Stimulated activated memory B cell treated with anti-CD40 and anti-IgM and Interleukin-4, amounts not matched to agents 10 μg/mL and 1 μg/mL and 100 μg/mL, for 72 hours (primary cell): Measurements from ENCODE around the gene RNU1-3.
"Not testable (repeated sequence)": the region's sequence is repeated elsewhere in the genome, so short reads cannot be mapped to it uniquely, and the experiment has no call there.

ENCODE experiments used
- ATAC-seq: fragments of 150-1000 bp; cut with Tn5 transposase; 2 replicates; pipeline ENCODE4 v1.10.0; 2021
- H3K27ac Mint-ChIP-seq: one replicate; pipeline ENCODE4 v1.8.0; 2022; ENCODE audit warnings: mild to moderate bottlenecking, mixed read lengths
- H3K27me3 Mint-ChIP-seq: one replicate; pipeline ENCODE4 v1.8.0; 2022; ENCODE audit warnings: mixed read lengths
- H3K36me3 Mint-ChIP-seq: one replicate; pipeline ENCODE4 v1.8.0; 2022; ENCODE audit warnings: mixed read lengths
- H3K4me1 Mint-ChIP-seq: one replicate; pipeline ENCODE4 v1.8.0; 2022; ENCODE audit warnings: mixed read lengths
- H3K4me3 Mint-ChIP-seq: one replicate; pipeline ENCODE4 v1.8.0; 2022; ENCODE audit warnings: mild to moderate bottlenecking, moderate library complexity, mixed read lengths
- H3K9me3 Mint-ChIP-seq: one replicate; pipeline ENCODE4 v1.8.0; 2022; ENCODE audit warnings: mixed read lengths

Gene RNU1-3

GRCh38 chr1:16701189-16701588 lies 34.4 kb upstream of the RNU1-3 start:
- not testable (repeated sequence) for H3K4me1 Mint-ChIP-seq, ATAC-seq, H3K9me3 Mint-ChIP-seq, H3K4me3 Mint-ChIP-seq, H3K27ac Mint-ChIP-seq, H3K36me3 Mint-ChIP-seq, H3K27me3 Mint-ChIP-seq

DNA sequence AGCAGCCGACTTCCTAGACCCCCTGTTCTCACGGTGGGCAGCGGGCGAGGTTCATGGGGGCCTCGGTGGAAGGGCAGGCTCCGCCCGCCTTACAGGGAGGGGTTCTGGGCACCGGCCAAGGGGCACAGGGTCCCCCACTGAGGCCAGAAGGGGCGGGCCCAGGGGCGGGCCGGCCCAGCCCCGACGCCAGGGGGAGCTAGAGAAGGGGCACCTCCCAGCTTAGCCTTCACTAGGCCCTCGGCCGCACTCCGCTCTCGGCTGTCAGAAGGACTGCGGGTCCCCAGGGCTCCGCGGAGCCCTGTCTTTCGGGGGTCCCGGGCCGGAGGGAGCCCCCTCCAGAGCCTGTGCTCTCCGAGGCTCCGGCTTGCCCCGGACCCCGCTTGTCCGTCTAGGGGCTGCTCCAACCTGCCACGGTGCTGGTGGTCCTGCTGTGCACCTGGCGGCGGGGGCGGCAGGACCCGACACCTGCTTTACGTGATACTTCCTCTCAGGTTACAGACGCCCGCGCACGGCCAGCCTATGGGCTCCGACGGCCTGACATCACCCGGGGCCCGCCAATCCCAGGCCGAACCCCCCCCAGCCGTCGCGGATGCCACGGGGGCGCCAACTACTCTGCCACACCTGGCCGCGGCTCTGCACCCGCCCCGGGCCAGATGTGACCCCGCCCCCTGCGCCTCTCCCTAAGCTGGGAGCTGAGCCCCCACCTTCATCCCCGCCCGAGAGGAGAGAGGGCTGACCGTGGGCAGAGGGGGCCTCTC lies 33.6 kb upstream of the RNU1-3 start:
- H3K27me3 Mint-ChIP-seq, H3K27ac Mint-ChIP-seq, ATAC-seq, H3K4me1 Mint-ChIP-seq, H3K36me3 Mint-ChIP-seq, H3K9me3 Mint-ChIP-seq, H3K4me3 Mint-ChIP-seq: not testable (repeated sequence)

DNA sequence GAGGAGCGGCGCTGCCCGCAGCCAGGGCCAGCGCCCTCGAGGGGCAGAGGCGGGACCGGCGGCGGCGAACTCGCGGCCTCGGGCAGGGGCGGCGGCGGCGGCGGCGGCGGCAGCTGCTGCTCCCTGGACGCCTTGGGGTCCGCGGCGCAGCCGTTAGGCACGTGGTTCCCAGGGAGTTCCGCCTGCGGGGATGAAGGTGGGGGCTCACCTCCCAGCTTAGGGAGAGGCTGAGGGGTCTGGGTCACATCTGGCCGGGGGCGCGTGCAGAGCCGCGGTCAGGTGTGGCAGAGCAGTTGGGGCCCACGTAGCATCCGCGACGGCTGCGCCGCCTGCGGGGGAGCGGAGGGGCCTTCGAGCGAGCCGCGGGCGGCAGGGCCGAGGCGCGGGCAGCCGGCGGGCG lies 32.7 kb upstream of the RNU1-3 start:
- H3K36me3 Mint-ChIP-seq, ATAC-seq, H3K9me3 Mint-ChIP-seq, H3K4me3 Mint-ChIP-seq, H3K27ac Mint-ChIP-seq, H3K4me1 Mint-ChIP-seq, H3K27me3 Mint-ChIP-seq: not testable (repeated sequence)

- H3K36me3 Mint-ChIP-seq, H3K4me3 Mint-ChIP-seq, H3K9me3 Mint-ChIP-seq, H3K27me3 Mint-ChIP-seq, ATAC-seq, H3K27ac Mint-ChIP-seq, H3K4me1 Mint-ChIP-seq: not testable (repeated sequence)
Observed at GRCh38 chr1:16697152-16697551, 30.4 kb upstream of the RNU1-3 start.

DNA sequence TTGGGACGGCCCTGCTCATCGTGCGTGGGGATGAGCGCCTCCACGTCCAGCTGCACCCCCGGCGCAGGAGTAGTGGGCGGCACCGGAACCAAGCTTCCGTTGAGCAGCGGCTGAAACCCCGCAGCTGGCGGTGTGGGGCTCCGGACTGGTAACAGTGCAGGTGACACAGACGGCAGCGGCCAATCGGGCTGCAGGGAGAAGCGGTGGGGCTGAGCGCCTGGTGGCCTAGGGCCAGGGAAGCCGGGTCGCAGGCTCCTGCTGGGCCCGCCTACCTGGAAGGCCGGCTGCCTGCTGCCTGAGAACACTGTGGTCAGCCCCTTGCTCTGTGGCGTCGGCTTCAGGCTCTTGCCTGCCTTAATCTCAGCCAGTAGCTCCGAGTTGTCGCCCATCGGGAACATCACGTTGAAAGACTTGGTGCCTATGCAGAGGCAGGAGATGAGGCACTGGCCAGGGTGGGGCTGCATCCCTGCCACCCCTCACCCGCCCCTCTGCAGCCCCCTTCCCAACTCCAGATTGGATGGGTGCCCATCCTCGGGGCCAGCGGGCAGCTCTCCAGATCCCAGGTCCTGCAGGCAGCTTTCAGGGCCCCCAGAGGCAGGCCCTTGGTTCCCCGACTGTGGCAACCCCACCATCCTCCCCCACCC lies 29.9 kb upstream of the RNU1-3 start:
- not testable (repeated sequence) for H3K9me3 Mint-ChIP-seq, H3K4me3 Mint-ChIP-seq, ATAC-seq, H3K4me1 Mint-ChIP-seq, H3K27ac Mint-ChIP-seq, H3K36me3 Mint-ChIP-seq, H3K27me3 Mint-ChIP-seq

DNA sequence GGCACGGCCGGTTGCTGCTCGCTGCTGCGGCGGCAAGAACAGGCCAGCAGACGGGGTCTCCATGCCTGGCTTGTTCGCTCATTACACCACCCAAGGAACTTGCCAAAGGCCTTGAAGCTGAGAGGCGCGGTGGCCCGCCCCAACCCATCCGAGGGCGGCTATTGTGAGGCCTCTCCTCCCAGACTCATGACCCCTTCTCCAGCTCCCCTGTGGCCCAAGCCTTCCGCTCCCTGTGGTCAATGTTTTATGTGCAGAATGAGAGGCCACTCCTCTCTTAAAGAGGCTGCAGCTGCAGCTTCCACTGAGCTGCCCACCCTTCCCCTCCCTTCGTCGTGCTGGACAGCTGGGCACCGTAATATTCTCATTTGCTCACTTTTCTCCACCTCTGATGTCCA lies 27.6 kb upstream of the RNU1-3 start:
- H3K27ac Mint-ChIP-seq, ATAC-seq, H3K36me3 Mint-ChIP-seq, H3K4me1 Mint-ChIP-seq, H3K9me3 Mint-ChIP-seq, H3K27me3 Mint-ChIP-seq, H3K4me3 Mint-ChIP-seq: not testable (repeated sequence)

GRCh38 chr1:16693449-16694307 lies 26.9 kb upstream of the RNU1-3 start:
- H3K4me3 Mint-ChIP-seq, H3K36me3 Mint-ChIP-seq, H3K9me3 Mint-ChIP-seq, H3K27me3 Mint-ChIP-seq, ATAC-seq, H3K4me1 Mint-ChIP-seq, H3K27ac Mint-ChIP-seq: not testable (repeated sequence)

DNA sequence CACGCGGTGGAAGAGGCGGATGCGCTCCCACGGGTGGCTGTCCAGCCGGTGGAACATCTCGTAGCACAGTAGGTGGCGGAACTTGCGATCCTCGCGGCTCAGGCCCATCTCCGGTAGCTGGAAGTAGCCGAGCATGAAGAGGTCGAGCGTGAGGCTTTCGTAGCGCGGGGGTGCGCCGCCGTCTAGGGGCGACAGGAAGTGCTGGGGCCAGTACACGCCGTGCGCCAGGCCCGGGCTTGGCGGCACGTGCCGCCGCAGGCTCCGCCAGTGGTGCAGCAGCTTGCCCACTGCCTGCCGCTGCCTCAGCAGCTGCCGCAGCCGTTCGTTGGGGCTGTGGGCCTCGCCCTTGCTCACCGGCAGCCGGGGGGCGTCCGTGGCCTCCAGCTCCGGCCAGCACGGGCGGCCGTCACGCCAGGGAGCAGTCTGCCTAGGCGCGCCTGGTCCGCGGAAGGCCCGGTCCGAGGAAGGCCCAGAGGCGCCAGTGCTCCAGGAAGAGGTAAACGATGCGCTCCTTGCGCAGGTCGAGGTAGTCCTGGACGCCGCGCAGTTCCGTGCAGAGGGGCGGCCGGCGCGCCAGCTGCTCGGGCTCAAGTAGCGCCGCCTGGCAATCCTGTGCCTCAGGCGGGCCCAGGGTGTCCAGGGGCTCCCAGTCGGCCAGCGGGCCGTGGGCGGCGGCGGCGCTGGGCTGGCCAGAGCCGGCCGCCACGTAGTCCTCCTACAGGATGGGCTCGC lies 26.1 kb upstream of the RNU1-3 start:
- H3K27me3 Mint-ChIP-seq, H3K36me3 Mint-ChIP-seq, H3K4me1 Mint-ChIP-seq, H3K27ac Mint-ChIP-seq, H3K4me3 Mint-ChIP-seq, H3K9me3 Mint-ChIP-seq: not testable (repeated sequence)
- peak; percentile 54 for ATAC-seq

GRCh38 chr1:16692283-16692682 lies 25.5 kb upstream of the RNU1-3 start:
- not testable (repeated sequence) for H3K9me3 Mint-ChIP-seq, H3K4me1 Mint-ChIP-seq, ATAC-seq, H3K36me3 Mint-ChIP-seq, H3K4me3 Mint-ChIP-seq, H3K27ac Mint-ChIP-seq, H3K27me3 Mint-ChIP-seq

GRCh38 chr1:16690971-16691682 lies 24.4 kb upstream of the RNU1-3 start:
- not testable (repeated sequence) for H3K4me1 Mint-ChIP-seq, H3K27ac Mint-ChIP-seq, H3K36me3 Mint-ChIP-seq, H3K4me3 Mint-ChIP-seq, H3K9me3 Mint-ChIP-seq, H3K27me3 Mint-ChIP-seq
- peak; percentile 5 for ATAC-seq

DNA sequence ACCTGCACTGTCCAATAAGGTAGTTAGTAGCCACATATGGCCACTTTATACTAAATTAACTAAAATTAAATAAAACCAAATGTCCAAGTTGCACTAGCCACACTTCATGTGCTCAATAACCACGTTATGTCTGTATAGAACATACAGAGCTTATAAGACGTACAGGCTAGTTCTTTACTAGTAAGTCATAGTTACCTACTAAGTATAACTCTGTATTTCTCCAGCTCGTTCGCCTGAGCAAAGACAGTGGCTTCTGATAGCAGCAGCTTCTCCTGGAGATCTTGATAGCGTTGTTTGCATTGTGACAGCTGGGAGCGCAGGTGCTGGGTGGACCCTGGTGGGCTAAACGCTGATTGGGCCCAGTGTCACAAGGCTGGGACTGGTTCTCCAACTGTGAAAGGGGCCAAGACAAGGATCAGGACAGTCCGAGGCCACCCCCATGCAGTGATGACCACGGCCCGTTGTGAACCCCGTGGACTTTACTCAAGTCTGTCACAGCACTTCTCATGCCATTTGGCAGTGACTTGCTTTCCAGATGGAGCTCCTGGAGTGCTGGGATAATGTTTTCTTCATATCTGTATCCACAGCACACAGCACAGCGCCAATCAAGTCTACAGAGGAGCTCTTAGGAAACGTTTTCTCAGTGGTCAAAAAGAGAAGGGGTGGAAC lies 20.5 kb upstream of the RNU1-3 start:
- not testable (repeated sequence) for H3K27ac Mint-ChIP-seq, H3K4me3 Mint-ChIP-seq, H3K36me3 Mint-ChIP-seq, H3K4me1 Mint-ChIP-seq, H3K9me3 Mint-ChIP-seq, H3K27me3 Mint-ChIP-seq
- ATAC-seq, result peak; percentile 12

DNA sequence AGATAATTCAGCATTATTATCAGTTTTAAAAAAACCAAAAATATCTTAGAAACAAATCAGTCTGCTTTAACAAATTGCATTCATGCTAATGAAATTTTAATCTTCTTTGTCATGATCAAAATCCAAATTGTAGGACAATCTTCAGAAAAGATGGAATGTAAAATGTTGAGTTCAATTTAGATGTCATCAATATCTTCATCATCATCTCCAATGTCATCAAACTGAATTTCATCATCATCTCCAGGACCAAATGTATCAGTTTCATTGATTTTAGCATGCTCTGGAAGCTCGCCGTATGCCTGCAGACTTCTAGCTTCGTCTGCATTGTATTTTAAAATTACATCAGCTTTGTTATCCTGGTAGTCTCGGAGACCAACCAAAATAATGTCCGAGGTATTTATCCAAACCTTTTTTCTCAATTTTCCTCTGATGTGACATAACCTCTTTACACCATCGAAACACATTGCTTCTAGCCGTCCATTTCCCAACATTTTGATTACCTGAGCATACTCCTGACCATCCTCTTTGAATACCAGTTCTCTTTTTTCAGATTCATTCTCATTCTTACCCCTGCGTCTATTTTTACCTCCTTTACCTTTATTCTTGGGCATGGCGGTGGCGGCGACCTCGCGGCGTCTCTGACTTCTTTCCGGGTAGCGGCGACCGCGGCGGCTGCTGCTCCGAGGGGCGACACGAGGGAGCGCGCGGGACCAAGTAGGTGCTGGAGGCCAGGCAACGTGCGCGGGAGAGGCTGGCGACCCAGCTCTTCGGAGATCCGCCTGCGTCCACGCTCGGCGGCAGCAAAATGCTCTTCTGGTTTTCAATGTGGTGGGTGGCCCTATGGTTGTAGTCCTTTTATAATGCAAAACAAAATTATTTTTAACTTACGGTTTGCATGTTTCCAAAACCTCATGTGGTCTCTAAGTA lies 19.0 kb upstream of the RNU1-3 start:
- not testable (repeated sequence) for H3K9me3 Mint-ChIP-seq, H3K4me1 Mint-ChIP-seq, ATAC-seq, H3K27ac Mint-ChIP-seq, H3K36me3 Mint-ChIP-seq
- Mint-ChIP-seq H3K4me3 (peak overlapping the region; percentile 46), H3K27me3 (peaks cover 10% of the 10 kb centered on the region)

- H3K27ac Mint-ChIP-seq, H3K9me3 Mint-ChIP-seq, ATAC-seq, H3K4me3 Mint-ChIP-seq, H3K36me3 Mint-ChIP-seq, H3K4me1 Mint-ChIP-seq: not testable (repeated sequence)
- H3K27me3 Mint-ChIP-seq, result peaks cover 19% of the 10 kb centered on the region
Observed at GRCh38 chr1:16684738-16685337, 18.1 kb upstream of the RNU1-3 start.
